Testis (tissue), 2 donors: ENCODE results near the gene ABHD12.

Experiments
- POLR2A ChIP-seq: fragments of 450-650 bp; IDR thresholded peaks from one replicate; pipeline ENCODE4 v1.6.1; 2017; ENCODE audit warnings: antibody characterized with exemption, mild to moderate bottlenecking, moderate library complexity
- TF ChIP-seq, protein P1 (sequence below), 3 experiments: fragments of 450-650 bp in 2 of 3; fragments of 200-600 bp in 1 of 3; sonication (generic) in 1 of 3; IDR thresholded peaks; one replicate each; pipeline ENCODE4 v1.5.1; 2016 to 2019; ENCODE audit warnings: antibody characterized with exemption in 3 of 3, mild to moderate bottlenecking in 2 of 3, moderate library complexity in 1 of 3

DNA sequence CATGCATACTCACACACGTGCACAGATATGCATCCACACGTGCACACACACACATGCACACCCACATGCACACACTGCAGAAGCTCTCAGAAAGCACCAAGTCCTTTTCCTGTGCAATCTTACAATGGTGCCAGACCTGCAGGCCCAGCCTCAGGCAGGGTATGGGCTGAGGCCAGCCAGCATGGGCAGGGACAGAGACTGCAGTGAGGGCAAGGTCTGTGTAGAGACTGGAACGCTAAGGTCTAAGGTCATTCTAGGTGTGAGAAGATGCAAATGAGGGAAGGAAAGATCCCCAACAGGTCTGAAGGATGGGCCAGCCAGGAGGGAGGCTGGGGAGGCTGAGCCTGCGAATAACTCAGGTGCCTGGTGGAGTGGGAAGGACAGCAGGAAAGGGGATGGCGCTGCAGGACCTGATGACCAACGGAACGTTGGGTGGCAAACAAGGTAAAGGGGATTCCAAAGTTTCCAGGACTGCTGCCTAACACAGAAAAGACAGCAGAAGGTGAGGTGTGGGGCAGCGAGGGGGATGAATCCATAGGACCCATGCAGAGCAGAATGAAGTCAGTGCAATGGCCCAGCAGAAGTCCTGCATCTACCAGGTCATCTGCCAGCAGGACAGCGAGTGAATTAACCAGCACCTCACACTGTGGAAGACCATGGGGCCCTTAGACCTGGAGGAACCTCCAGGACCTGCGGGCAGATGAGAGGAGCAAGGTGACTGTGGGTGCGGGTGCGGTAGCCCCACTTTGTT, 67.0 kb downstream of the ABHD12 start:
- TF ChIP-seq, protein P1, sequence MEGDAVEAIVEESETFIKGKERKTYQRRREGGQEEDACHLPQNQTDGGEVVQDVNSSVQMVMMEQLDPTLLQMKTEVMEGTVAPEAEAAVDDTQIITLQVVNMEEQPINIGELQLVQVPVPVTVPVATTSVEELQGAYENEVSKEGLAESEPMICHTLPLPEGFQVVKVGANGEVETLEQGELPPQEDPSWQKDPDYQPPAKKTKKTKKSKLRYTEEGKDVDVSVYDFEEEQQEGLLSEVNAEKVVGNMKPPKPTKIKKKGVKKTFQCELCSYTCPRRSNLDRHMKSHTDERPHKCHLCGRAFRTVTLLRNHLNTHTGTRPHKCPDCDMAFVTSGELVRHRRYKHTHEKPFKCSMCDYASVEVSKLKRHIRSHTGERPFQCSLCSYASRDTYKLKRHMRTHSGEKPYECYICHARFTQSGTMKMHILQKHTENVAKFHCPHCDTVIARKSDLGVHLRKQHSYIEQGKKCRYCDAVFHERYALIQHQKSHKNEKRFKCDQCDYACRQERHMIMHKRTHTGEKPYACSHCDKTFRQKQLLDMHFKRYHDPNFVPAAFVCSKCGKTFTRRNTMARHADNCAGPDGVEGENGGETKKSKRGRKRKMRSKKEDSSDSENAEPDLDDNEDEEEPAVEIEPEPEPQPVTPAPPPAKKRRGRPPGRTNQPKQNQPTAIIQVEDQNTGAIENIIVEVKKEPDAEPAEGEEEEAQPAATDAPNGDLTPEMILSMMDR (IDR thresholded peaks at IDR 0.05) = no peak
- TF ChIP-seq POLR2A = no peak
